Dendritic cell treated with granulocyte-macrophage colony-stimulating factor and Interleukin-4, amounts not matched to agents 40 ng/mL and 50 ng/mL, for 4 days (primary cell): ENCODE measurements around the gene STX2.

ENCODE experiments used
- H3K27ac Mint-ChIP-seq: one replicate; pipeline ENCODE4 v1.8.0; 2022; ENCODE audit warnings: mild to moderate bottlenecking, mixed read lengths
- H3K27me3 Mint-ChIP-seq: one replicate; pipeline ENCODE4 v1.8.0; 2022; ENCODE audit warnings: mild to moderate bottlenecking, mixed read lengths
- H3K36me3 Mint-ChIP-seq: one replicate; pipeline ENCODE4 v1.8.0; 2022; ENCODE audit warnings: low read depth, mixed read lengths
- H3K4me1 Mint-ChIP-seq: one replicate; pipeline ENCODE4 v1.8.0; 2022; ENCODE audit warnings: low read depth, mixed read lengths
- H3K4me3 Mint-ChIP-seq: one replicate; pipeline ENCODE4 v1.8.0; 2022; ENCODE audit warnings: mild to moderate bottlenecking, moderate library complexity, mixed read lengths
- H3K9me3 Mint-ChIP-seq: one replicate; pipeline ENCODE4 v1.8.0; 2022; ENCODE audit warnings: mixed read lengths
- intact Hi-C: fragments of 100-400 bp; cut with micrococcal nuclease; formaldehyde crosslinking; loops from one replicate; pipeline ENCODE4 v1.15.0; 2022

Gene STX2

GRCh38 chr12:130813949-130814348 is 25.1 kb downstream of the STX2 start:
- H3K27me3 Mint-ChIP-seq: no peaks in the 10 kb centered on the region
- no peak overlapping the region for H3K27ac Mint-ChIP-seq
- intact Hi-C loops: no loop called here

GRCh38 chr12:130813436-130813835 is 25.6 kb downstream of the STX2 start:
- Mint-ChIP-seq H3K27ac (no peak overlapping the region), H3K27me3 (no peaks in the 10 kb centered on the region), H3K4me3 (no peak overlapping the region), H3K36me3 (peaks cover 91% of the 10 kb centered on the region), H3K4me1 (peaks cover 3% of the 10 kb centered on the region), H3K9me3 (no peaks in the 10 kb centered on the region)
- intact Hi-C loops: no loop called here

More at GRCh38 chr12:130813949-130814348, 25.1 kb downstream of the STX2 start:
- Mint-ChIP-seq H3K4me1 (peaks cover 6% of the 10 kb centered on the region), H3K9me3 (no peaks in the 10 kb centered on the region), H3K4me3 (no peak overlapping the region), H3K36me3 (peaks cover 92% of the 10 kb centered on the region)

GRCh38 chr12:130809791-130810190 is 29.3 kb downstream of the STX2 start:
- no peak overlapping the region for H3K27ac Mint-ChIP-seq
- H3K36me3 Mint-ChIP-seq: peaks cover 95% of the 10 kb centered on the region
- no peaks in the 10 kb centered on the region for H3K9me3 Mint-ChIP-seq
- intact Hi-C loops: no loop called here
- H3K27me3 Mint-ChIP-seq: no peaks in the 10 kb centered on the region
- H3K4me3 Mint-ChIP-seq: no peak overlapping the region
- no peaks in the 10 kb centered on the region for H3K4me1 Mint-ChIP-seq

- no peak overlapping the region for H3K4me3 Mint-ChIP-seq
- H3K27ac Mint-ChIP-seq: no peak overlapping the region
- no peaks in the 10 kb centered on the region for H3K9me3 Mint-ChIP-seq
- intact Hi-C loops: no loop called here
- no peaks in the 10 kb centered on the region for H3K27me3 Mint-ChIP-seq
- no peaks in the 10 kb centered on the region for H3K4me1 Mint-ChIP-seq
- peaks cover 93% of the 10 kb centered on the region for H3K36me3 Mint-ChIP-seq
Measured at GRCh38 chr12:130807309-130807708, 31.7 kb downstream of the STX2 start.

GRCh38 chr12:130806574-130806973 is 32.5 kb downstream of the STX2 start:
- Mint-ChIP-seq H3K27ac (no peak overlapping the region), H3K4me3 (no peak overlapping the region), H3K27me3 (no peaks in the 10 kb centered on the region), H3K36me3 (peaks cover 92% of the 10 kb centered on the region), H3K4me1 (no peaks in the 10 kb centered on the region), H3K9me3 (no peaks in the 10 kb centered on the region)
- intact Hi-C loops: no loop called here

GRCh38 chr12:130805635-130806034 is 33.4 kb downstream of the STX2 start:
- Mint-ChIP-seq H3K27me3 (no peaks in the 10 kb centered on the region), H3K4me3 (no peak overlapping the region), H3K9me3 (no peaks in the 10 kb centered on the region), H3K36me3 (peaks cover 94% of the 10 kb centered on the region), H3K4me1 (no peaks in the 10 kb centered on the region), H3K27ac (no peak overlapping the region)
- intact Hi-C loops: no loop called here

GRCh38 chr12:130804216-130804615 is 34.8 kb downstream of the STX2 start:
- intact Hi-C loops: no loop called here
- Mint-ChIP-seq H3K27me3 (no peaks in the 10 kb centered on the region), H3K36me3 (peaks cover 96% of the 10 kb centered on the region), H3K4me1 (no peaks in the 10 kb centered on the region), H3K9me3 (no peaks in the 10 kb centered on the region), H3K4me3 (no peak overlapping the region), H3K27ac (no peak overlapping the region)

GRCh38 chr12:130803702-130804101 is 35.3 kb downstream of the STX2 start:
- Mint-ChIP-seq H3K9me3 (no peaks in the 10 kb centered on the region), H3K4me1 (no peaks in the 10 kb centered on the region), H3K4me3 (no peak overlapping the region), H3K27ac (no peak overlapping the region), H3K36me3 (peaks cover 96% of the 10 kb centered on the region), H3K27me3 (no peaks in the 10 kb centered on the region)
- intact Hi-C loops: no loop called here

- no peaks in the 10 kb centered on the region for H3K9me3 Mint-ChIP-seq
- H3K27ac Mint-ChIP-seq: no peak overlapping the region
- H3K4me1 Mint-ChIP-seq: no peaks in the 10 kb centered on the region
- no peak overlapping the region for H3K4me3 Mint-ChIP-seq
- intact Hi-C loops: no loop called here
- peaks cover 97% of the 10 kb centered on the region for H3K36me3 Mint-ChIP-seq
- H3K27me3 Mint-ChIP-seq: no peaks in the 10 kb centered on the region
Measured at GRCh38 chr12:130800312-130800711, 38.7 kb downstream of the STX2 start.

GRCh38 chr12:130799051-130799450 is 40.0 kb downstream of the STX2 start:
- Mint-ChIP-seq H3K27me3 (no peaks in the 10 kb centered on the region), H3K4me3 (no peak overlapping the region), H3K27ac (no peak overlapping the region), H3K36me3 (peaks cover 95% of the 10 kb centered on the region), H3K9me3 (no peaks in the 10 kb centered on the region), H3K4me1 (no peaks in the 10 kb centered on the region)
- intact Hi-C loops: no loop called here

- no peaks in the 10 kb centered on the region for H3K4me1 Mint-ChIP-seq
- intact Hi-C loops: no loop called here
Measured at GRCh38 chr12:130796985-130797686, 41.9 kb downstream of the STX2 start.

GRCh38 chr12:130795906-130796305 is 43.1 kb downstream of the STX2 start:
- H3K36me3 Mint-ChIP-seq: peaks cover 97% of the 10 kb centered on the region
- intact Hi-C loops: no loop called here
- no peaks in the 10 kb centered on the region for H3K4me1 Mint-ChIP-seq
- no peaks in the 10 kb centered on the region for H3K27me3 Mint-ChIP-seq
- H3K9me3 Mint-ChIP-seq: no peaks in the 10 kb centered on the region
- H3K4me3 Mint-ChIP-seq: no peak overlapping the region
- no peak overlapping the region for H3K27ac Mint-ChIP-seq

More at GRCh38 chr12:130796985-130797686, 41.9 kb downstream of the STX2 start:
- H3K27me3 Mint-ChIP-seq: no peaks in the 10 kb centered on the region
- no peak overlapping the region for H3K4me3 Mint-ChIP-seq
- no peaks in the 10 kb centered on the region for H3K9me3 Mint-ChIP-seq
- H3K36me3 Mint-ChIP-seq: peaks cover 97% of the 10 kb centered on the region
- H3K27ac Mint-ChIP-seq: no peak overlapping the region

- H3K36me3 Mint-ChIP-seq: peaks cover 93% of the 10 kb centered on the region
- intact Hi-C loops: no loop called here
- H3K4me3 Mint-ChIP-seq: no peak overlapping the region
- H3K4me1 Mint-ChIP-seq: no peaks in the 10 kb centered on the region
- H3K9me3 Mint-ChIP-seq: no peaks in the 10 kb centered on the region
- no peaks in the 10 kb centered on the region for H3K27me3 Mint-ChIP-seq
- H3K27ac Mint-ChIP-seq: no peak overlapping the region
Measured at GRCh38 chr12:130793554-130793849, 45.5 kb downstream of the STX2 start.

- Mint-ChIP-seq H3K9me3 (no peaks in the 10 kb centered on the region), H3K4me3 (no peak overlapping the region), H3K27ac (no peak overlapping the region), H3K27me3 (no peaks in the 10 kb centered on the region), H3K4me1 (no peaks in the 10 kb centered on the region), H3K36me3 (peaks cover 93% of the 10 kb centered on the region)
- intact Hi-C loops: no loop called here
Measured at GRCh38 chr12:130792821-130793553, 46.1 kb downstream of the STX2 start.

- no peaks in the 10 kb centered on the region for H3K4me1 Mint-ChIP-seq
- no peak overlapping the region for H3K4me3 Mint-ChIP-seq
Measured at GRCh38 chr12:130791629-130792028, 47.4 kb downstream of the STX2 start.

More at GRCh38 chr12:130791629-130792028, 47.4 kb downstream of the STX2 start:
- Mint-ChIP-seq H3K36me3 (peaks cover 93% of the 10 kb centered on the region), H3K27me3 (no peaks in the 10 kb centered on the region), H3K9me3 (peaks cover 7% of the 10 kb centered on the region), H3K27ac (no peak overlapping the region)
- intact Hi-C loops: no loop called here
